Mucosa of rectum (tissue), 2 donors: ENCODE results near the gene SETX.

Experiments used
- H3K27ac ChIP-seq, 2 donors: one replicate each; pipeline ENCODE4 v1.7.0; 2013; ENCODE audit warnings: inconsistent platforms in 2 of 2, low read depth in 2 of 2, low read length in 2 of 2
- H3K27me3 ChIP-seq, 2 donors: one replicate each; pipeline ENCODE4 v1.7.0; 2013; ENCODE audit warnings: low read length in 2 of 2; ENCODE audit not compliant: control insufficient read depth in 2 of 2, insufficient read depth in 2 of 2
- H3K36me3 ChIP-seq, 2 donors: one replicate each; pipeline ENCODE4 v1.7.0; 2013; ENCODE audit warnings: low read length in 2 of 2; ENCODE audit not compliant: control insufficient read depth in 2 of 2, insufficient read depth in 2 of 2
- H3K4me1 ChIP-seq, 2 donors: one replicate each; pipeline ENCODE4 v1.7.0; 2013; ENCODE audit warnings: low read length in 2 of 2, mild to moderate bottlenecking in 1 of 2; ENCODE audit not compliant: control insufficient read depth in 2 of 2, insufficient read depth in 2 of 2
- H3K4me3 ChIP-seq, 2 donors: one replicate each; pipeline ENCODE4 v1.7.0; 2013; ENCODE audit warnings: low read length in 2 of 2
- H3K9ac ChIP-seq, 2 donors: one replicate each; pipeline ENCODE4 v1.7.0; 2013; ENCODE audit warnings: low read length in 2 of 2, low read depth in 1 of 2, mild to moderate bottlenecking in 1 of 2
- H3K9me3 ChIP-seq, 2 donors: one replicate each; pipeline ENCODE4 v1.7.0; 2013; ENCODE audit warnings: low read length in 2 of 2; ENCODE audit not compliant: control insufficient read depth in 2 of 2
- donor health status: healthy.
- donor health status: Normal muscosa, but diverticular disease.

Gene SETX

GRCh38 chr9:132356324-132356924 lies 1.6 kb upstream of the SETX start:
- H3K9me3 ChIP-seq: no peaks in the 10 kb centered on the region
- H3K27ac ChIP-seq: no peak overlapping the region
- no peak overlapping the region for H3K9ac ChIP-seq
- H3K27me3 ChIP-seq: no peaks in the 10 kb centered on the region
- no peak overlapping the region for H3K4me3 ChIP-seq
- peaks cover 11 to 15% of the 10 kb centered on the region in 2 donors for H3K36me3 ChIP-seq
- peaks cover 14 to 22% of the 10 kb centered on the region in 2 donors for H3K4me1 ChIP-seq

- Histone ChIP-seq H3K4me1 (peaks cover 16 to 24% of the 10 kb centered on the region in 2 donors), H3K27ac (peak overlapping the region in 1 of 2 donors; percentile 0), H3K9me3 (no peaks in the 10 kb centered on the region), H3K27me3 (no peaks in the 10 kb centered on the region), H3K36me3 (peaks cover 34 to 38% of the 10 kb centered on the region in 2 donors), H3K4me3 (peak overlapping the region; percentile 4 to 51), H3K9ac (peak overlapping the region in 1 of 2 donors; percentile 11)
Measured at GRCh38 chr9:132351404-132352045, 3.3 kb downstream of the SETX start.

- H3K9me3 ChIP-seq: no peaks in the 10 kb centered on the region
- peak overlapping the region; percentile 8 to 51 for H3K4me3 ChIP-seq
- H3K27ac ChIP-seq: peak overlapping the region in 1 of 2 donors; percentile 7
- H3K4me1 ChIP-seq: peaks cover 16 to 24% of the 10 kb centered on the region in 2 donors
- H3K36me3 ChIP-seq: peaks cover 40 to 44% of the 10 kb centered on the region in 2 donors
- H3K27me3 ChIP-seq: no peaks in the 10 kb centered on the region
- H3K9ac ChIP-seq: no peak overlapping the region
Measured at GRCh38 chr9:132350861-132351315, 3.9 kb downstream of the SETX start.

GRCh38 chr9:132348676-132349075 lies 6.1 kb downstream of the SETX start:
- H3K36me3 ChIP-seq: peaks cover 59 to 60% of the 10 kb centered on the region in 2 donors
- H3K27me3 ChIP-seq: no peaks in the 10 kb centered on the region
- no peak overlapping the region for H3K4me3 ChIP-seq
- H3K9me3 ChIP-seq: no peaks in the 10 kb centered on the region
- no peak overlapping the region for H3K9ac ChIP-seq
- no peak overlapping the region for H3K27ac ChIP-seq
- peaks cover 11 to 19% of the 10 kb centered on the region in 2 donors for H3K4me1 ChIP-seq

GRCh38 chr9:132346177-132346576 lies 8.6 kb downstream of the SETX start:
- Histone ChIP-seq H3K4me1 (no peaks in the 10 kb centered on the region), H3K27me3 (no peaks in the 10 kb centered on the region), H3K4me3 (no peak overlapping the region), H3K9ac (no peak overlapping the region), H3K27ac (no peak overlapping the region), H3K36me3 (peaks cover 62 to 70% of the 10 kb centered on the region in 2 donors), H3K9me3 (no peaks in the 10 kb centered on the region)

GRCh38 chr9:132341177-132341840 lies 13.5 kb downstream of the SETX start:
- H3K9ac ChIP-seq: no peak overlapping the region
- H3K27ac ChIP-seq: no peak overlapping the region

GRCh38 chr9:132334364-132334763 lies 20.4 kb downstream of the SETX start:
- no peaks in the 10 kb centered on the region for H3K27me3 ChIP-seq
- no peaks in the 10 kb centered on the region for H3K4me1 ChIP-seq
- H3K27ac ChIP-seq: no peak overlapping the region
- no peak overlapping the region for H3K4me3 ChIP-seq
- no peak overlapping the region for H3K9ac ChIP-seq
- H3K9me3 ChIP-seq: no peaks in the 10 kb centered on the region
- H3K36me3 ChIP-seq: peaks cover 54 to 74% of the 10 kb centered on the region in 2 donors

More at GRCh38 chr9:132341177-132341840, 13.5 kb downstream of the SETX start:
- no peaks in the 10 kb centered on the region for H3K4me1 ChIP-seq
- H3K4me3 ChIP-seq: no peak overlapping the region
- no peaks in the 10 kb centered on the region for H3K9me3 ChIP-seq
- peaks cover 50 to 72% of the 10 kb centered on the region in 2 donors for H3K36me3 ChIP-seq
- no peaks in the 10 kb centered on the region for H3K27me3 ChIP-seq

GRCh38 chr9:132333556-132333955 lies 21.2 kb downstream of the SETX start:
- Histone ChIP-seq H3K36me3 (peaks cover 62 to 77% of the 10 kb centered on the region in 2 donors), H3K27ac (no peak overlapping the region), H3K9ac (no peak overlapping the region), H3K4me3 (no peak overlapping the region), H3K4me1 (no peaks in the 10 kb centered on the region), H3K27me3 (no peaks in the 10 kb centered on the region), H3K9me3 (no peaks in the 10 kb centered on the region)

GRCh38 chr9:132328580-132328979 lies 26.2 kb downstream of the SETX start:
- H3K27me3 ChIP-seq: no peaks in the 10 kb centered on the region
- H3K36me3 ChIP-seq: peaks cover 53 to 58% of the 10 kb centered on the region in 2 donors
- H3K9ac ChIP-seq: no peak overlapping the region
- H3K4me1 ChIP-seq: no peaks in the 10 kb centered on the region
- no peak overlapping the region for H3K4me3 ChIP-seq
- H3K27ac ChIP-seq: no peak overlapping the region
- no peaks in the 10 kb centered on the region for H3K9me3 ChIP-seq

GRCh38 chr9:132327537-132327936 lies 27.2 kb downstream of the SETX start:
- peaks cover 47 to 55% of the 10 kb centered on the region in 2 donors for H3K36me3 ChIP-seq
- no peak overlapping the region for H3K9ac ChIP-seq
- H3K27ac ChIP-seq: no peak overlapping the region

More at GRCh38 chr9:132327537-132327936, 27.2 kb downstream of the SETX start:
- Histone ChIP-seq H3K4me3 (no peak overlapping the region), H3K27me3 (no peaks in the 10 kb centered on the region), H3K4me1 (no peaks in the 10 kb centered on the region), H3K9me3 (no peaks in the 10 kb centered on the region)
